Activated CD4-positive, alpha-beta T cell treated with anti-CD3 and anti-CD28 coated beads for 36 hours (primary cell): ENCODE results near the gene ENTPD1. TPM values are rescaled to one million over a fixed set of nuclear protein-coding genes. Genes with fewer than 3 reads are reported as not detected.
"Not testable (repeated sequence)": the region's sequence is repeated elsewhere in the genome, so short reads cannot be mapped to it uniquely, and the experiment has no call there.

Experiments used
- ATAC-seq: fragments of 200-7000 bp; cut with Tn5 transposase; one replicate; pipeline ENCODE4 v1.10.0; 2021; ENCODE audit warnings: mild to moderate bottlenecking, moderate library complexity
- CTCF ChIA-PET: fragments of 350-600 bp; sonication (Branson Sonifier 250); formaldehyde crosslinking; loops from one replicate; lab custom pipeline; 2021; ENCODE audit warnings: antibody characterized with exemption; lab: Charles Lee
- POLR2A ChIA-PET: fragments of 350-600 bp; sonication (Branson Sonifier 250); formaldehyde crosslinking; loops from one replicate; lab custom pipeline; 2021; ENCODE audit warnings: antibody characterized with exemption, inconsistent platforms; lab: Charles Lee
- DNase-seq: peaks from one replicate; pipeline ENCODE4 v3.0.0-alpha.2; 2020
- H3K27ac Mint-ChIP-seq: one replicate; pipeline ENCODE4 v1.8.0; 2021; ENCODE audit warnings: mixed read lengths
- H3K27me3 Mint-ChIP-seq: one replicate; pipeline ENCODE4 v1.8.0; 2021; ENCODE audit warnings: mixed read lengths
- H3K36me3 Mint-ChIP-seq: one replicate; pipeline ENCODE4 v1.8.0; 2021; ENCODE audit warnings: low read depth, mixed read lengths
- H3K4me1 Mint-ChIP-seq: one replicate; pipeline ENCODE4 v1.8.0; 2021; ENCODE audit warnings: mixed read lengths
- H3K4me3 Mint-ChIP-seq: one replicate; pipeline ENCODE4 v1.8.0; 2021; ENCODE audit warnings: mild to moderate bottlenecking, moderate library complexity, mixed read lengths
- H3K9me3 Mint-ChIP-seq: one replicate; pipeline ENCODE4 v1.8.0; 2021; ENCODE audit warnings: low read depth, mixed read lengths
- intact Hi-C, 2 experiments: fragments of 100-400 bp; cut with DNase I in 1 of 2; cut with micrococcal nuclease in 1 of 2; formaldehyde crosslinking; loops; one replicate each; pipeline versions ENCODE4 v1.14.2 to v1.15.1; 2022 to 2024; cut with DNase I, micrococcal nuclease
- total RNA-seq, 2 experiments: library from RNA; stranded (reverse); gene quantifications; one replicate each; pipeline ENCODE4 v1.2.3, GENCODE V29; 2021

The ENTPD1 gene
- total RNA-seq, 2 experiments from 2014 or later: 0.37 TPM; not detected in 1

GRCh38 chr10:95908450-95908849 lies 152.5 kb downstream of the ENTPD1 start:
- ChIA-PET POLR2A (interaction anchor here (1.0 kb wide), 1 partner anchor 221 kb away, joined by 3 read pairs; no protein-coding TSS in a partner anchor), CTCF (interaction anchor here (1.4 kb wide), 1 partner anchor 26 kb away, joined by 3 read pairs; no protein-coding TSS in a partner anchor)
- H3K4me3 Mint-ChIP-seq: peak overlapping the region; percentile 88
- DNase-seq (no peak), ATAC-seq (no peak)
- no peak overlapping the region for H3K27ac Mint-ChIP-seq
- peaks cover 9% of the 10 kb centered on the region for H3K4me1 Mint-ChIP-seq
- H3K36me3 Mint-ChIP-seq: peaks cover 7% of the 10 kb centered on the region
- peaks cover 2% of the 10 kb centered on the region for H3K27me3 Mint-ChIP-seq
- no peaks in the 10 kb centered on the region for H3K9me3 Mint-ChIP-seq
- intact Hi-C loops: loop anchor here in 1 of 2 experiments (1.0 to 5.0 kb wide), 2 partner anchors 134 to 252 kb away; partner anchors contain the start of genes ALDH18A1 and CCNJ

DNA sequence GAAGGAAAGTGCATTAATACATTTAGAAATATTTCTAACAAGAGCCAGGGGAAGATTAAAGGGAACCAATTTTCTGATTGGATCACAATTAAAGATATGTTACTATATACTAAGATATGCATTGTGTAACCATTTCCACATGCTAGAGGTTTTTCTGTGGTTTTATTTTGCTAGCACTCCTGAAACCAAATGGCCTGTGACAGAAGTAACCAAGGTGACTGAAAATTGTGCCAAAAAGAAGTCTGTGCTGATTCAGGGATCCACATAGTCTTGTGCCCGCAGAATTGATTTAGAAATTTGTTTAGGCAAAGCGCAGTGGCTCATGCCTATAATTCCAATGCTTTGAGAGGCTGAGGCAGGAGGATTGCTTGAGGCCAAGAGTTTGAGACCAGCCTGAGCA lies 153.6 kb downstream of the ENTPD1 start:
- peaks cover 9% of the 10 kb centered on the region for H3K4me1 Mint-ChIP-seq
- H3K36me3 Mint-ChIP-seq: peaks cover 7% of the 10 kb centered on the region
- intact Hi-C loops: loop anchor here in 1 of 2 experiments (5.0 kb wide), 1 partner anchor 133 kb away; the partner anchor contains the start of gene CCNJ
- H3K27ac Mint-ChIP-seq: no peak overlapping the region
- no peak for DNase-seq
- CTCF ChIA-PET: no interaction called here
- no peak for ATAC-seq
- no peak overlapping the region for H3K4me3 Mint-ChIP-seq
- no peaks in the 10 kb centered on the region for H3K9me3 Mint-ChIP-seq
- H3K27me3 Mint-ChIP-seq: peaks cover 4% of the 10 kb centered on the region
- POLR2A ChIA-PET: no interaction called here

DNA sequence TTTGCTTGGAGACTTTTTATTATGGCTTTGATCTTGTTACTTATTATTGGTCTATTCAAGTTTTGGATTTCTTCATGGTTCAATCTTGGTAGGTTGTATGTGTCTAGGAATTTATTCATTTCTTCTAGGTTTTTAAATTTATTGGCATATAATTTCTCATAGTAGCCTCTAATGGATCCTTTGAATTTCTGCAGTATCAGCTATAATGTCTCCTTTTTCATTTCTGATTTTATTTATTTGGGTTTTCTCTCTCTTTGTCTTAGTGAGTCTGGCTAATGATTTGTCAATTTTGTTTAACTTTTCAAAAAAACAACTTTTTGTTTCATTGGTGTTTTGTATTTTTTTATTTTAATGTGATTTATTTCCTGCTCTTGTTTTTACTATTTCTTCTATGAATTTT lies 160.1 kb downstream of the ENTPD1 start:
- H3K4me1 Mint-ChIP-seq, CTCF ChIA-PET, POLR2A ChIA-PET, ATAC-seq, H3K4me3 Mint-ChIP-seq, H3K9me3 Mint-ChIP-seq, H3K36me3 Mint-ChIP-seq, DNase-seq, intact Hi-C loops, H3K27ac Mint-ChIP-seq: not testable (repeated sequence)
- H3K27me3 Mint-ChIP-seq: peaks cover 12% of the 10 kb centered on the region

Other genes with a start within 250 kb of the ENTPD1 start
- 1 to 10 TPM in 1 of 2 experiments, under 1 TPM in 1; 0.69 to 1.0 TPM for gene SORBS1, start 194.8 kb upstream of the ENTPD1 start, total RNA-seq
- gene ALDH18A1, start 99.5 kb upstream of the ENTPD1 start, total RNA-seq: 100 to 1,000 TPM; 117 to 120 TPM
- gene TCTN3, start 62.2 kb upstream of the ENTPD1 start, total RNA-seq: 10 to 100 TPM; 19.4 to 20.0 TPM
- gene CC2D2B, start 151.8 kb downstream of the ENTPD1 start, total RNA-seq: under 1 TPM in 1 of 2 experiments, not detected in 1; 0.23 TPM